Panc1 (cell line): ENCODE results near the gene YLPM1.

Experiments used
- CTCF ChIP-seq: fragments of 450-650 bp; IDR thresholded peaks from 2 replicates; pipeline ENCODE4 v1.5.1; 2017; ENCODE audit warnings: mild to moderate bottlenecking
- POLR2AphosphoS5 ChIP-seq: IDR thresholded peaks from 2 replicates; pipeline ENCODE4 v1.6.1; 2012; ENCODE audit warnings: mild to moderate bottlenecking, low read depth, low read length, moderate library complexity

DNA sequence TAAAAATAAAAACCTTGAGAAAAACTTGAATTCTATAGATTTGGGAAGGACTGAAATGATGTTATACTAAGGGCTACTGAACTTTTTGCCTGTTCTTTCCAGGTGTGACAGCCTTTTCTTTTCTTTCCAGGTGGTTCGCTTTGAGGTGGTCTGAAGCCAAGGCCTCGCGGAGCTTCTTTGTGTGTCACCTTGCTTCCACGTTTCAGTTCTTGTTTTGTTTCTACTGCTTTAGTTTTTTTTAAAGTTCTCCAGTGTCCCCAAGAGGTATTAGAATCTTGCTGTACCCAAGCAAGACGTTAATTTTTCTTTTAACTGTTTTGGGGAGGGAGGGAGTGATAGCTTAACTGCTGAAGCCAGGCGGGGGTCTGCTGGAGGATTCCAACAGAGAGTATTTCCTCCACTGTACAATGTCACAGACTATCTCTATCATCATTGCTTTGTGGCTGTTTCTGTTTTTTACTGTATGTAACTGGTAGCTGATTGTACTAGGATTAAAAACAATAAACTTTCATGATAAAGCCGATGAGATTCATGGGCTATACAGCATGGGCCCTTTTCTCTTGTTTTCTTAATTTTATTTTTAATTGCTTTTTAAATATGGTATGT is 72.6 kb downstream of the YLPM1 start:
- TF ChIP-seq CTCF (no peak), POLR2AphosphoS5 (no peak)
